Retina (tissue), 1 donor: ENCODE results near the gene EZH1.

Source experiments
- DNase-seq: peaks from one replicate; pipeline ENCODE4 v3.0.0-alpha.2; 2016

The EZH1 gene

GRCh38 chr17:42744806-42745617, at the start of gene EZH1:
EZH1 (minus strand) TSS chr17:42745040; CDS start chr17:42728941, 16,099 bp downstream.
- DNase-seq: peak; percentile 96

GRCh38 chr17:42792545-42792944, 47.7 kb upstream of the EZH1 start:
- no peak for DNase-seq

- DNase-seq: no peak
Measured at GRCh38 chr17:42791948-42792347, 47.1 kb upstream of the EZH1 start.

GRCh38 chr17:42787266-42787665, 42.4 kb upstream of the EZH1 start:
- no peak for DNase-seq

- DNase-seq: peak; percentile 47
Measured at GRCh38 chr17:42784811-42785592, 40.2 kb upstream of the EZH1 start.

- DNase-seq: no peak
Measured at GRCh38 chr17:42784409-42784808, 39.6 kb upstream of the EZH1 start.

GRCh38 chr17:42783791-42784138, 38.9 kb upstream of the EZH1 start:
- DNase-seq: peak; percentile 10

GRCh38 chr17:42783062-42783790, 38.4 kb upstream of the EZH1 start:
- DNase-seq: no peak

GRCh38 chr17:42782166-42783061, 37.6 kb upstream of the EZH1 start:
- no peak for DNase-seq

- peak; percentile 12 for DNase-seq
Measured at GRCh38 chr17:42781639-42782165, 36.9 kb upstream of the EZH1 start.

GRCh38 chr17:42780851-42781638, 36.2 kb upstream of the EZH1 start:
- DNase-seq: peak; percentile 65

- peak; percentile 34 for DNase-seq
Measured at GRCh38 chr17:42779936-42780850, 35.4 kb upstream of the EZH1 start, which contains the start of gene WNK4. WNK4 (plus strand) TSS chr17:42780610; CDS start chr17:42780699, 89 bp downstream.

GRCh38 chr17:42779304-42779935, 34.6 kb upstream of the EZH1 start:
- no peak for DNase-seq

- DNase-seq: no peak
Measured at GRCh38 chr17:42778570-42778969, 33.7 kb upstream of the EZH1 start.

GRCh38 chr17:42775534-42776098, 30.8 kb upstream of the EZH1 start:
- DNase-seq: no peak

GRCh38 chr17:42774066-42774745, 29.4 kb upstream of the EZH1 start:
- no peak for DNase-seq

GRCh38 chr17:42773290-42774035, 28.6 kb upstream of the EZH1 start, which contains the start of gene VPS25:
VPS25 (plus strand) TSS chr17:42773449; CDS start chr17:42773476, 27 bp downstream.
- DNase-seq: peak; percentile 95

- DNase-seq: no peak
Measured at GRCh38 chr17:42772945-42773289, 28.1 kb upstream of the EZH1 start.
